SU-DHL-6 (cell line): ENCODE measurements around the gene FBXO15.

Experiments
- H2AFZ ChIP-seq: fragments of 200-600 bp; sonication (generic); 2 replicates; pipeline ENCODE4 v1.6.1; 2014; ENCODE audit warnings: low read depth, mild to moderate bottlenecking, moderate library complexity, mixed read lengths, antibody characterized with exemption, low read length; ENCODE audit not compliant: severe bottlenecking
- H3F3A ChIP-seq: fragments of 200-600 bp; shearing (Covaris generic); 2 replicates; pipeline ENCODE4 v1.6.0; 2016; ENCODE audit warnings: antibody characterized with exemption, mild to moderate bottlenecking; ENCODE audit not compliant: insufficient read depth
- H3K27ac ChIP-seq: fragments of 200-600 bp; sonication (generic); 2 replicates; pipeline ENCODE4 v1.5.1; 2016; ENCODE audit warnings: low read depth, mild to moderate bottlenecking, low read length, moderate library complexity, mixed read lengths
- H3K27me3 ChIP-seq: fragments of 200-600 bp; sonication (generic), shearing (Covaris generic); 2 replicates; pipeline ENCODE4 v1.6.0; 2014; ENCODE audit warnings: mild to moderate bottlenecking, low read length
- H3K36me3 ChIP-seq: fragments of 200-600 bp; sonication (generic); 2 replicates; pipeline ENCODE4 v1.6.1; 2014; ENCODE audit warnings: mild to moderate bottlenecking, low read length, mixed read lengths
- H3K4me2 ChIP-seq: fragments of 300-600, 200-600 bp; shearing (Covaris generic), sonication (generic); 2 replicates; pipeline ENCODE4 v1.6.0; 2014; ENCODE audit warnings: low read length, low read depth, mild to moderate bottlenecking; ENCODE audit not compliant: poor library complexity, severe bottlenecking
- H3K4me3 ChIP-seq: fragments of 200-600 bp; sonication (generic); 2 replicates; pipeline ENCODE4 v1.5.1; 2014; ENCODE audit warnings: antibody characterized with exemption, low read length, mild to moderate bottlenecking, mixed read lengths; ENCODE audit not compliant: insufficient read depth, poor library complexity, severe bottlenecking
- H3K79me2 ChIP-seq: fragments of 200-600 bp; sonication (generic); 2 replicates; pipeline ENCODE4 v1.6.1; 2014; ENCODE audit warnings: mild to moderate bottlenecking, low read length, moderate library complexity; ENCODE audit not compliant: insufficient read depth
- H3K9ac ChIP-seq: fragments of 200-600 bp; sonication (generic); 2 replicates; pipeline ENCODE4 v1.7.0; 2014; ENCODE audit warnings: mild to moderate bottlenecking, low read length
- H3K9me2 ChIP-seq: fragments of 200-600 bp; sonication (generic); replicated peaks from 2 replicates; pipeline ENCODE4 v1.6.1; 2014; ENCODE audit warnings: low read length; ENCODE audit not compliant: insufficient read depth
- H3K9me3 ChIP-seq: fragments of 200-600 bp; sonication (generic); 2 replicates; pipeline ENCODE4 v1.6.1; 2014; ENCODE audit warnings: low read length, mixed read lengths; ENCODE audit not compliant: insufficient read depth
- H4K20me1 ChIP-seq: fragments of 200-600 bp; sonication (generic); 2 replicates; pipeline ENCODE4 v1.6.1; 2014; ENCODE audit warnings: low read depth, mild to moderate bottlenecking, antibody characterized with exemption, low read length, moderate library complexity, mixed read lengths
- EZH2phosphoT487 ChIP-seq: fragments of 200-600 bp; sonication (generic), shearing (Covaris generic); conservative IDR thresholded peaks from 2 replicates; pipeline ENCODE4 v1.6.1; 2018; ENCODE audit warnings: mild to moderate bottlenecking, antibody characterized with exemption, low read length, moderate library complexity, mixed read lengths
- TF ChIP-seq, protein P1 (sequence below): fragments of 200-600 bp; sonication (generic); IDR thresholded peaks from one replicate; pipeline ENCODE4 v1.5.1; 2017; ENCODE audit warnings: antibody characterized with exemption, mild to moderate bottlenecking, low read length, moderate library complexity; ENCODE audit not compliant: insufficient read depth, poor library complexity, severe bottlenecking

Gene FBXO15

DNA sequence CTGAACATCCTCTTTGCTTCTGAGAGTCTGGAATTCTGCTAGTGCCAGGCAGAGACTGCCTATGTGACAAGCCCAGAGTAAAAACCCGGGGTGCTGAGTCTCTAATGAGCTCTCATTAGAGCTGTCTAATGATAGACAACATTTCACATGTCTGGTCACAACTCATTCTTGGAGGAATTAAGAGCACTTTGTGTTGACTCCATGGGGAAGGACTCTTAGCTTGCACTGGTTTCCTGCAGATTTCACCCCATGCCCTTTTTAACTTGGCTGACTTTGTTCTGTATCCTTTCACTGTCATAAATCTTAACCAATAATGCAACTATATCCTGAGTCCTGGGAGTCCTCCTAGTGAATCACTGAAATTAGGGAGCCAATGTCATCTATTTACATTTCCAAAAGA is 33.5 kb downstream of the FBXO15 start:
- Histone ChIP-seq H4K20me1 (no peaks in the 10 kb centered on the region), H2AFZ (no peak overlapping the region), H3K9me3 (no peaks in the 10 kb centered on the region), H3K27ac (no peak overlapping the region), H3K36me3 (no peaks in the 10 kb centered on the region), H3F3A (no peaks in the 10 kb centered on the region), H3K9me2 (no peaks in the 10 kb centered on the region), H3K27me3 (no peaks in the 10 kb centered on the region), H3K79me2 (no peaks in the 10 kb centered on the region), H3K4me2 (no peak overlapping the region), H3K9ac (no peak overlapping the region), H3K4me3 (no peak overlapping the region)
- TF ChIP-seq, protein P1, sequence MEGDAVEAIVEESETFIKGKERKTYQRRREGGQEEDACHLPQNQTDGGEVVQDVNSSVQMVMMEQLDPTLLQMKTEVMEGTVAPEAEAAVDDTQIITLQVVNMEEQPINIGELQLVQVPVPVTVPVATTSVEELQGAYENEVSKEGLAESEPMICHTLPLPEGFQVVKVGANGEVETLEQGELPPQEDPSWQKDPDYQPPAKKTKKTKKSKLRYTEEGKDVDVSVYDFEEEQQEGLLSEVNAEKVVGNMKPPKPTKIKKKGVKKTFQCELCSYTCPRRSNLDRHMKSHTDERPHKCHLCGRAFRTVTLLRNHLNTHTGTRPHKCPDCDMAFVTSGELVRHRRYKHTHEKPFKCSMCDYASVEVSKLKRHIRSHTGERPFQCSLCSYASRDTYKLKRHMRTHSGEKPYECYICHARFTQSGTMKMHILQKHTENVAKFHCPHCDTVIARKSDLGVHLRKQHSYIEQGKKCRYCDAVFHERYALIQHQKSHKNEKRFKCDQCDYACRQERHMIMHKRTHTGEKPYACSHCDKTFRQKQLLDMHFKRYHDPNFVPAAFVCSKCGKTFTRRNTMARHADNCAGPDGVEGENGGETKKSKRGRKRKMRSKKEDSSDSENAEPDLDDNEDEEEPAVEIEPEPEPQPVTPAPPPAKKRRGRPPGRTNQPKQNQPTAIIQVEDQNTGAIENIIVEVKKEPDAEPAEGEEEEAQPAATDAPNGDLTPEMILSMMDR: no peak
- TF ChIP-seq EZH2phosphoT487: no peak

DNA sequence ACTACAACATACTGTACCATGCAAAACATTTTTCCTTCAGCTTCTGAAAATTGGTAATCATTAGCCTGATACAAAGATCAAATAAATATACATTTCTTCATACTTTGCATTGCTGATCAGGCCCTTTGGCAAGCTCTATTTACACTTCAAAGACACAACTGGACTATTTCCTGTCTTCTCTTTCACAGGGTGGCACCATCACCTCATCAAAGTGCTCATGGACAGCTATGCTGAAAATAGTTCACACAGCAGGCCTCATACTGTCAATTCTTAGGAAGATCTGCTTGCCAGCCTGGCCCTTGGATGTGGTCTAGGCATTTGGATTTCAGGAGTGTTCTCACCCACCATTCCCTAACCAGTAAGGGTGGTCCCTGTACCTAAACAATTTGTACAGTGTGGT is 33.9 kb downstream of the FBXO15 start:
- H3F3A ChIP-seq: no peaks in the 10 kb centered on the region
- no peaks in the 10 kb centered on the region for H4K20me1 ChIP-seq
- H3K4me2 ChIP-seq: no peak overlapping the region
- TF ChIP-seq EZH2phosphoT487: no peak
- TF ChIP-seq, protein P1: no peak
- no peaks in the 10 kb centered on the region for H3K9me3 ChIP-seq
- no peak overlapping the region for H2AFZ ChIP-seq
- H3K79me2 ChIP-seq: no peaks in the 10 kb centered on the region
- H3K27me3 ChIP-seq: no peaks in the 10 kb centered on the region
- no peaks in the 10 kb centered on the region for H3K36me3 ChIP-seq
- H3K9me2 ChIP-seq: no peaks in the 10 kb centered on the region
- no peak overlapping the region for H3K9ac ChIP-seq
- H3K27ac ChIP-seq: no peak overlapping the region
- H3K4me3 ChIP-seq: no peak overlapping the region

DNA sequence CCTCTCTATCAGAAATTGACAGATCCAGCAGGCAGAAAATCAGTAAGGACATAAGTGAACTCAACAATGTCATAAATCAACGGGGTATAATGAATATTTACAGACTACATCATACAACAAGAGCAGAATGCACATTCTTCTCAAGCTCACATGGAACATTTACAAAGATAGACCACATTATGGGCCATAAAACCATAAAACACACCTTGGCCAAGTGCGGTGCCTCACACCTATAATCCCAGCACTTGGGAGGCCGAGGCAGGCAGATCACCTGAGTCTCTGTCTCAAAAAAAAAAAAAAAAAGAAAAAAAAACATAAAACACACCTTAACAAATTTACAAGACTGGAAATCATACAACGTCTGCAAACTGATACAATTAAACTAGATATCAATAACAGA is 36.7 kb downstream of the FBXO15 start:
- H3K9ac ChIP-seq: no peak overlapping the region
- TF ChIP-seq EZH2phosphoT487: no peak
- TF ChIP-seq, protein P1: no peak
- no peak overlapping the region for H2AFZ ChIP-seq

More for the DNA sequence above, 36.7 kb downstream of the FBXO15 start:
- no peaks in the 10 kb centered on the region for H3K27me3 ChIP-seq
- H4K20me1 ChIP-seq: no peaks in the 10 kb centered on the region
- H3K4me3 ChIP-seq: no peak overlapping the region
- H3K36me3 ChIP-seq: no peaks in the 10 kb centered on the region
- no peak overlapping the region for H3K4me2 ChIP-seq
- H3K79me2 ChIP-seq: no peaks in the 10 kb centered on the region
- H3F3A ChIP-seq: no peaks in the 10 kb centered on the region
- H3K27ac ChIP-seq: no peak overlapping the region
- H3K9me3 ChIP-seq: no peaks in the 10 kb centered on the region
- H3K9me2 ChIP-seq: no peaks in the 10 kb centered on the region
